Esophagus (tissue), 2 donors: Measurements from ENCODE around the gene JCHAIN. TPM values are rescaled to one million over a fixed set of nuclear protein-coding genes. Genes with fewer than 3 reads are reported as not detected.
"Not testable (repeated sequence)": the region's sequence is repeated elsewhere in the genome, so short reads cannot be mapped to it uniquely, and the experiment has no call there.

Experiments used
- H3K27ac ChIP-seq, 2 donors: one replicate each; pipeline ENCODE4 v1.5.1; 2013; ENCODE audit warnings: low read depth in 2 of 2, mild to moderate bottlenecking in 2 of 2, inconsistent platforms in 1 of 2, low read length in 1 of 2, moderate library complexity in 1 of 2
- H3K27me3 ChIP-seq, 2 donors: one replicate each; pipeline ENCODE4 v1.6.1; 2013; ENCODE audit warnings: low read length in 2 of 2, control low read depth in 1 of 2, mild to moderate bottlenecking in 1 of 2; ENCODE audit not compliant: insufficient read depth in 2 of 2, control insufficient read depth in 1 of 2
- H3K36me3 ChIP-seq, 2 donors: one replicate each; pipeline ENCODE4 v1.6.1; 2013; ENCODE audit warnings: low read length in 1 of 2; ENCODE audit not compliant: control insufficient read depth in 2 of 2, insufficient read depth in 2 of 2
- H3K4me1 ChIP-seq, 2 donors: one replicate each; pipeline ENCODE4 v1.6.1; 2013; ENCODE audit warnings: low read length in 1 of 2; ENCODE audit not compliant: control insufficient read depth in 2 of 2, insufficient read depth in 2 of 2
- H3K4me3 ChIP-seq, 2 donors: one replicate each; pipeline ENCODE4 v1.5.1; 2013; ENCODE audit warnings: low read length in 2 of 2, mild to moderate bottlenecking in 2 of 2, low read depth in 1 of 2, moderate library complexity in 1 of 2
- H3K9me3 ChIP-seq, 2 donors: one replicate each; pipeline ENCODE4 v1.6.1; 2013; ENCODE audit warnings: mild to moderate bottlenecking in 2 of 2, low read depth in 1 of 2, low read length in 1 of 2, moderate library complexity in 1 of 2; ENCODE audit not compliant: control insufficient read depth in 2 of 2, insufficient read depth in 1 of 2
- WGBS, 2 donors: extraction: QIAGEN DNeasy Blood & Tissue Kit; methylation state at CpG; one replicate each; pipeline ENCODE4 v1.1.7; 2013; 5-methylcytosine and 5-hydroxymethylcytosine counted together
- polyA plus RNA-seq, 2 donors: library from polyadenylated mRNA; stranded (reverse); fragments of 200-250 nt; gene quantifications; one replicate each; pipeline ENCODE4 v1.2.3, GENCODE V29; 2013
- donor health status: healthy with polysubstance abuse.
- donor health status: Bipolar disorder and iron deficiency.

Gene JCHAIN
- polyA plus RNA-seq, 2 donors: 4.2 to 5.4 TPM

- WGBS, 2 donors: 8 to 10% methylated on average over 7 of the region's 7 CpGs
- H3K4me1 ChIP-seq: peaks cover 0 to 2% of the 10 kb centered on the region in 2 donors
- no peaks in the 10 kb centered on the region for H3K9me3 ChIP-seq
- no peaks in the 10 kb centered on the region for H3K36me3 ChIP-seq
- no peaks in the 10 kb centered on the region for H3K27me3 ChIP-seq
- H3K27ac ChIP-seq: peak overlapping the region; percentile 92 to 99
- H3K4me3 ChIP-seq: peak overlapping the region; percentile 80 to 91
Measured at GRCh38 chr4:70706044-70706461, 39.7 kb upstream of the JCHAIN start.

GRCh38 chr4:70705183-70706043, 39.1 kb upstream of the JCHAIN start:
- Histone ChIP-seq H3K27me3 (no peaks in the 10 kb centered on the region), H3K36me3 (no peaks in the 10 kb centered on the region), H3K9me3 (no peaks in the 10 kb centered on the region), H3K4me1 (peaks cover 0 to 2% of the 10 kb centered on the region in 2 donors), H3K27ac (peak overlapping the region; percentile 92 to 99), H3K4me3 (peak overlapping the region; percentile 80 to 91)
- 0 to 1% methylated on average over 54 to 86 of the region's 86 CpGs for WGBS, 2 donors

GRCh38 chr4:70704931-70705182, 38.5 kb upstream of the JCHAIN start:
- Histone ChIP-seq H3K36me3 (no peaks in the 10 kb centered on the region), H3K4me1 (peaks cover 0 to 2% of the 10 kb centered on the region in 2 donors), H3K27ac (peak overlapping the region; percentile 92 to 99), H3K9me3 (no peaks in the 10 kb centered on the region), H3K27me3 (no peaks in the 10 kb centered on the region), H3K4me3 (peak overlapping the region; percentile 80 to 91)
- 0% methylated on average over 38 to 39 of the region's 39 CpGs for WGBS, 2 donors

- Histone ChIP-seq H3K36me3 (no peaks in the 10 kb centered on the region), H3K27me3 (no peaks in the 10 kb centered on the region), H3K4me3 (peak overlapping the region; percentile 80 to 91), H3K27ac (peak overlapping the region; percentile 92 to 99), H3K9me3 (no peaks in the 10 kb centered on the region), H3K4me1 (peaks cover 0 to 2% of the 10 kb centered on the region in 2 donors)
- 1% methylated on average over 32 to 58 of the region's 58 CpGs for WGBS, 2 donors
Measured at GRCh38 chr4:70704215-70704930, 38.1 kb upstream of the JCHAIN start.

GRCh38 chr4:70703619-70704214, 37.4 kb upstream of the JCHAIN start:
- Histone ChIP-seq H3K27ac (peak overlapping the region; percentile 92 to 99), H3K4me3 (peak overlapping the region; percentile 80 to 91), H3K36me3 (no peaks in the 10 kb centered on the region), H3K4me1 (peaks cover 0 to 2% of the 10 kb centered on the region in 2 donors), H3K27me3 (no peaks in the 10 kb centered on the region), H3K9me3 (no peaks in the 10 kb centered on the region)
- WGBS, 2 donors: 4% methylated on average over 11 of the region's 11 CpGs

GRCh38 chr4:70702592-70702991, 36.3 kb upstream of the JCHAIN start:
- not testable (repeated sequence) for H3K27me3 ChIP-seq, H3K4me3 ChIP-seq, H3K9me3 ChIP-seq, H3K36me3 ChIP-seq, H3K4me1 ChIP-seq, H3K27ac ChIP-seq
- 50 to 54% methylated on average over 2 of the region's 2 CpGs for WGBS, 2 donors

GRCh38 chr4:70701271-70701670, 35.0 kb upstream of the JCHAIN start:
- Histone ChIP-seq H3K27me3 (no peaks in the 10 kb centered on the region), H3K4me3 (no peak overlapping the region), H3K36me3 (no peaks in the 10 kb centered on the region), H3K27ac (peak overlapping the region; percentile 59 to 67), H3K4me1 (no peaks in the 10 kb centered on the region), H3K9me3 (no peaks in the 10 kb centered on the region)
- 54 to 71% methylated on average over 1 of the region's 1 CpG for WGBS, 2 donors

- H3K27me3 ChIP-seq: no peaks in the 10 kb centered on the region
- no peaks in the 10 kb centered on the region for H3K36me3 ChIP-seq
- no peaks in the 10 kb centered on the region for H3K4me1 ChIP-seq
- peak overlapping the region; percentile 59 to 67 for H3K27ac ChIP-seq
- no peak overlapping the region for H3K4me3 ChIP-seq
- no peaks in the 10 kb centered on the region for H3K9me3 ChIP-seq
- WGBS, 2 donors: 68 to 70% methylated on average over 5 of the region's 5 CpGs
Measured at GRCh38 chr4:70700712-70701111, 34.4 kb upstream of the JCHAIN start.

- not testable (repeated sequence) for H3K36me3 ChIP-seq, H3K4me3 ChIP-seq, H3K9me3 ChIP-seq, H3K27me3 ChIP-seq, H3K4me1 ChIP-seq, H3K27ac ChIP-seq
- WGBS, 2 donors: 70 to 80% methylated on average over 8 of the region's 8 CpGs
Measured at GRCh38 chr4:70698435-70698834, 32.1 kb upstream of the JCHAIN start.
